ENCODE data around the gene RCC2.

DNA sequence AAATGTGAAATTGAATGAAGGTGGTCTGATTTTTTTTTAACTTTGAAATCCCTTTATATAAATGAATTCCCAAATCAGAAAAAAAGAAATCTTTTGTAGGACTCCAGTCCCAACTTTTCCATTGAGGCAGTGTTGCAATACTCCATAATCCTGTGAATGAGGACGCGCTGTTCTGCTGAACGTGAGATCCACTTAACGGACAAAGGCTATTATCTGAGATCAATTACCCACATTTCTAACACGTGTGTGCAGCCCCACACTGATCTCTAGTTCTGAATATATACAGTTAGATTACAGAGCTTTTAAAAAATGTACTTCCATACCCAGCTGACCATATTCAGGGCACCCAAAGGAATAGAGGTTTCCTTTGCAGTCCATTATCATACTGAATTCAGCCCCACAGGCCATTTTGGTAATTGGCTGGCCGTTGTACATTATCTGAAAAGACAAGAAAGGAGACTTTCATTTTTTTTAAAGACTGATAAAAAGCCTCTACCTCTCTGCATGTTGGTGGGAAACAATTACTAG lies 19.0 kb downstream of the RCC2 start:
- no peak for TF ChIP-seq CTCF (IDR thresholded peaks at IDR 0.05)
- no peak for TF ChIP-seq POLR2A (IDR thresholded peaks at IDR 0.05)
- TF ChIP-seq EP300 (IDR thresholded peaks at IDR 0.05), result no peak

All from ovary (tissue), 3 donors.